HCT116 (cell line): ENCODE data around the gene RBM34. TPM values are rescaled to one million over a fixed set of nuclear protein-coding genes. Genes with fewer than 3 reads are reported as not detected.

Experiments used
- ATAC-seq: fragments of 200-7000 bp; cut with Tn5 transposase; 2 replicates; pipeline ENCODE4 v1.9.1; 2020; ENCODE audit warnings: mild to moderate bottlenecking, moderate library complexity
- BruUV-seq: library from RNA; stranded (reverse); fragments of 400-500 nt; replicated peaks from 2 replicates; lab custom pipeline; 2021; lab: Mats Ljungman, UMichigan
- CTCF ChIA-PET: fragments of 300-600 bp; sonication (Branson Sonifier 250); formaldehyde crosslinking; loops from one replicate; lab custom pipeline; 2021; ENCODE audit warnings: antibody characterized with exemption; lab: Charles Lee
- POLR2A ChIA-PET: fragments of 300-600, 350-600 bp; sonication (Branson Sonifier 250); formaldehyde crosslinking; loops from one replicate; lab custom pipeline; 2021; ENCODE audit warnings: antibody characterized with exemption; lab: Charles Lee
- RAD21 ChIA-PET, 2 experiments: fragments of 300-600 bp; sonication (Branson Sonifier 250); formaldehyde crosslinking; loops; one replicate each; lab custom pipeline; 2023; ENCODE audit warnings: low total read pairs in 2 of 2; ENCODE audit not compliant: uncharacterized antibody in 2 of 2, unreplicated experiment in 2 of 2, low non-redundant PET in 1 of 2; lab: Charles Lee
- DNase-seq: peaks from one replicate; pipeline ENCODE4 v3.0.0-alpha.2; 2010; ENCODE audit warnings: low read depth, low spot score
- H2AFZ ChIP-seq: fragments of 200-600 bp; shearing (Covaris generic), sonication (generic); 2 replicates; pipeline ENCODE4 v1.6.1; 2017; ENCODE audit warnings: low read depth, mixed run types, mixed read lengths, antibody characterized with exemption, low read length; ENCODE audit not compliant: poor library complexity, severe bottlenecking
- H3K27ac ChIP-seq: 2 replicates; pipeline ENCODE4 v1.5.1; 2012; ENCODE audit warnings: low read depth, low read length
- H3K27me3 ChIP-seq: fragments of 200-600 bp; sonication (generic); 2 replicates; pipeline ENCODE4 v1.6.1; 2016; ENCODE audit warnings: mixed run types, low read length, mixed read lengths; ENCODE audit not compliant: insufficient read depth
- H3K36me3 ChIP-seq, 2 experiments: fragments of 200-500 bp in 1 of 2; fragments of 200-600 bp in 1 of 2; sonication (Bioruptor generic) in 1 of 2; sonication (generic) in 1 of 2; 2 replicates each; pipeline versions ENCODE4 v1.5.1 to v1.6.1; 2014 to 2016; ENCODE audit warnings: low read length in 2 of 2, inconsistent platforms in 1 of 2, mixed read lengths in 1 of 2, mixed run types in 1 of 2; ENCODE audit not compliant: insufficient read depth in 2 of 2, control insufficient read depth in 1 of 2
- H3K4me1 ChIP-seq, 2 experiments: fragments of 200-600 bp in 1 of 2; sonication (generic) in 1 of 2; 2 replicates each; pipeline versions ENCODE4 v1.5.1 to v1.6.1; 2012 to 2017; ENCODE audit warnings: low read length in 2 of 2, inconsistent platforms in 1 of 2, mild to moderate bottlenecking in 1 of 2, mixed read lengths in 1 of 2, mixed run types in 1 of 2, moderate library complexity in 1 of 2; ENCODE audit not compliant: insufficient read depth in 2 of 2, control insufficient read depth in 1 of 2
- H3K4me2 ChIP-seq: fragments of 200-600 bp; sonication (generic); 2 replicates; pipeline ENCODE4 v1.6.1; 2017; ENCODE audit warnings: mixed run types, low read length, mixed read lengths
- H3K4me3 ChIP-seq, 2 experiments: fragments of 200-600 bp in 1 of 2; sonication (generic) in 1 of 2; replicated peaks in 1 of 2; 2 replicates each; pipeline ENCODE4 v1.5.1; 2011 to 2016; ENCODE audit warnings: low read length in 2 of 2, control low read depth in 1 of 2, low read depth in 1 of 2, mild to moderate bottlenecking in 1 of 2, mixed read lengths in 1 of 2, mixed run types in 1 of 2
- H3K79me2 ChIP-seq: fragments of 200-600 bp; sonication (generic); 2 replicates; pipeline ENCODE4 v1.6.1; 2017; ENCODE audit warnings: mild to moderate bottlenecking, mixed run types, low read length, moderate library complexity, mixed read lengths; ENCODE audit not compliant: insufficient read depth
- H3K9ac ChIP-seq: fragments of 200-600 bp; sonication (generic); 2 replicates; pipeline ENCODE4 v1.6.1; 2016; ENCODE audit warnings: low read length, mixed read lengths
- H3K9me2 ChIP-seq: fragments of 200-600 bp; sonication (generic), shearing (Covaris generic); 2 replicates; pipeline ENCODE4 v1.6.1; 2017; ENCODE audit warnings: mixed run types, mild to moderate bottlenecking, moderate library complexity; ENCODE audit not compliant: insufficient read depth
- H3K9me3 ChIP-seq, 2 experiments: fragments of 200-500 bp in 1 of 2; fragments of 200-600 bp in 1 of 2; sonication (Bioruptor generic) in 1 of 2; sonication (generic) in 1 of 2; 2 replicates each; pipeline ENCODE4 v1.6.1; 2014 to 2017; ENCODE audit warnings: low read length in 2 of 2, mixed read lengths in 2 of 2, inconsistent platforms in 1 of 2, low read depth in 1 of 2, mild to moderate bottlenecking in 1 of 2, mixed run types in 1 of 2, moderate library complexity in 1 of 2; ENCODE audit not compliant: control insufficient read depth in 1 of 2, insufficient read depth in 1 of 2
- H4K20me1 ChIP-seq: fragments of 200-600 bp; sonication (generic), shearing (Covaris generic); 2 replicates; pipeline ENCODE4 v1.6.1; 2017; ENCODE audit warnings: mixed run types, mild to moderate bottlenecking, moderate library complexity; ENCODE audit not compliant: insufficient read depth
- CBX3 ChIP-seq: IDR thresholded peaks from 2 replicates; pipeline ENCODE4 v1.6.1; 2012; ENCODE audit warnings: low read depth
- CEBPB ChIP-seq: IDR thresholded peaks from 2 replicates; pipeline ENCODE4 v1.6.1; 2012; ENCODE audit warnings: low read depth
- EZH2phosphoT487 ChIP-seq: fragments of 200-600 bp; IDR thresholded peaks from 2 replicates; pipeline ENCODE4 v1.6.1; 2018; ENCODE audit warnings: antibody characterized with exemption, borderline replicate concordance
- FOSL1 ChIP-seq: IDR thresholded peaks from 2 replicates; pipeline ENCODE4 v1.6.1; 2012; ENCODE audit warnings: low read depth
- JUND ChIP-seq: IDR thresholded peaks from 2 replicates; pipeline ENCODE4 v1.6.1; 2012
- POLR2A ChIP-seq: IDR thresholded peaks from 2 replicates; pipeline ENCODE4 v1.7.0; 2011; ENCODE audit warnings: borderline replicate concordance; ENCODE audit not compliant: insufficient read depth, insufficient read length; ENCODE audit errors: extremely low read depth
- RAD21 ChIP-seq: IDR thresholded peaks from 2 replicates; pipeline ENCODE4 v1.6.1; 2012; ENCODE audit warnings: low read depth, mild to moderate bottlenecking
- SIN3A ChIP-seq: IDR thresholded peaks from 2 replicates; pipeline ENCODE4 v1.6.1; 2012; ENCODE audit warnings: low read depth
- SP1 ChIP-seq: IDR thresholded peaks from 2 replicates; pipeline ENCODE4 v1.6.1; 2012; ENCODE audit warnings: low read depth
- YY1 ChIP-seq: IDR thresholded peaks from 2 replicates; pipeline ENCODE4 v1.6.1; 2011; ENCODE audit warnings: low read length, low read depth, moderate library complexity, mild to moderate bottlenecking; ENCODE audit not compliant: insufficient replicate concordance; ENCODE audit errors: extremely low read depth
- ZNF274 ChIP-seq: fragments of 200-500 bp; sonication (Bioruptor generic); IDR thresholded peaks from 2 replicates; pipeline ENCODE4 v1.6.1; 2014; ENCODE audit warnings: mild to moderate bottlenecking, low read depth, low read length, inconsistent platforms
- intact Hi-C: fragments of 100-400 bp; cut with micrococcal nuclease; formaldehyde crosslinking; loops from 2 replicates; pipeline ENCODE4 v1.10.0; 2022
- total RNA-seq: library from RNA; stranded (reverse); gene quantifications from one replicate; pipeline ENCODE4 v1.2.1, GENCODE V29; 2021; ENCODE audit not compliant: unreplicated experiment
- TF ChIP-seq, protein P1 (sequence below): IDR thresholded peaks from 2 replicates; pipeline ENCODE4 v1.6.1; 2012
- TF ChIP-seq, protein P2 (sequence below), 3 experiments: fragments of 200-600 bp in 1 of 3; sonication (generic) in 1 of 3; IDR thresholded peaks in 2 of 3; conservative IDR thresholded peaks in 1 of 3; 2 replicates each; pipeline ENCODE4 v1.5.1; 2012 to 2017; ENCODE audit warnings: low read depth in 2 of 3, low read length in 2 of 3, antibody characterized with exemption in 1 of 3, borderline replicate concordance in 1 of 3, control low read depth in 1 of 3, mild to moderate bottlenecking in 1 of 3, mixed read lengths in 1 of 3, mixed run types in 1 of 3, moderate library complexity in 1 of 3; ENCODE audit not compliant: insufficient read depth in 1 of 3
- TF ChIP-seq, protein P3 (sequence below): IDR thresholded peaks from 2 replicates; pipeline ENCODE4 v1.6.1; 2012

The RBM34 gene
- total RNA-seq, 1 experiment from 2014 or later = 82.0 TPM

DNA sequence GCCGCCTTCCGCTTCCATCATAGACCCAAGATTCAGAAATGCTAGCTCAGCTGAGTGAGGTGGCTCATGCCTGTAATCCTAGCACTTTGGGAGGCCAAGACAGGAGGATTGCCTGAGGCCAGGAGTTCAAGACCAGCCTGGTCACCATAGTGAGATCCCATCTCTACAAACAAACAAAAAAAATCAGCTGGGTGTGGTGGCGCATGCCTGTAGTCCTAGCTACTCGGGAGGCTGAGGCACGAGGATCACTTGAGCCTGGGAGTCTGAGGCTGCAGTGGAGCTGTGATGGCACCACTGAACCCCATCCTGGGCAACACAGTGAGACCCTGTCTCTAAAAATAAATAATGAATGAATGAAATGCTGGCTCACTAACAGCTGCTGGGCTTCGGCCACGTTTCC, 72.1 kb downstream of the RBM34 start:
- no TSS peak for BruUV-seq
- POLR2A ChIA-PET = no interaction called here

DNA sequence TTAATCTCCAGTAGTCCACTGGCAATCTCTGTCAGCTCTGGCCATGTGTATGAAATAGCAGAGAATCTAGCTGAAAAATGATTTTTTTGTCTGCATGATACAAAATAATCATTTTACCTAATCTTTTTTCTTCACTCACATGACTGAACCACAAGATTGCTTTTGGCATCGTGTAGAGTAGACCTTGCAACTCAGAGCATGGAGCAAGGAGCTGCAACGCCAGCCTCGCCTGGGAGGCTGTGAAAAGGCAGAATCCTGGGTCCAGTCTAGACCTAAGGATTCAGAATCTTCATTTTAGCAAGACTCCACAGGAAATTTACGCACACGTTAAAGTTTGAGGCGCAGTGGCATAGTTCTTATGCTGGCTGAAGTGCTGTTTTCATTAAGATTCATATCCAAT, 72.6 kb downstream of the RBM34 start:
- Histone ChIP-seq H4K20me1 (no peaks in the 10 kb centered on the region), H3K27ac (no peak overlapping the region), H3K4me1 (peaks cover 3 to 8% of the 10 kb centered on the region in 2 experiments; a peak in 3 of 4 replicates)
- no peak for DNase-seq
- CTCF ChIA-PET = no interaction called here
- POLR2A ChIA-PET = no interaction called here
- TF ChIP-seq, protein P1, sequence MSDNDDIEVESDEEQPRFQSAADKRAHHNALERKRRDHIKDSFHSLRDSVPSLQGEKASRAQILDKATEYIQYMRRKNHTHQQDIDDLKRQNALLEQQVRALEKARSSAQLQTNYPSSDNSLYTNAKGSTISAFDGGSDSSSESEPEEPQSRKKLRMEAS = no peak
- TF ChIP-seq CBX3 (no peak), EZH2phosphoT487 (no peak), RAD21 (no peak), POLR2A (no peak), YY1 (no peak), CEBPB (no peak)
- TF ChIP-seq, protein P2, sequence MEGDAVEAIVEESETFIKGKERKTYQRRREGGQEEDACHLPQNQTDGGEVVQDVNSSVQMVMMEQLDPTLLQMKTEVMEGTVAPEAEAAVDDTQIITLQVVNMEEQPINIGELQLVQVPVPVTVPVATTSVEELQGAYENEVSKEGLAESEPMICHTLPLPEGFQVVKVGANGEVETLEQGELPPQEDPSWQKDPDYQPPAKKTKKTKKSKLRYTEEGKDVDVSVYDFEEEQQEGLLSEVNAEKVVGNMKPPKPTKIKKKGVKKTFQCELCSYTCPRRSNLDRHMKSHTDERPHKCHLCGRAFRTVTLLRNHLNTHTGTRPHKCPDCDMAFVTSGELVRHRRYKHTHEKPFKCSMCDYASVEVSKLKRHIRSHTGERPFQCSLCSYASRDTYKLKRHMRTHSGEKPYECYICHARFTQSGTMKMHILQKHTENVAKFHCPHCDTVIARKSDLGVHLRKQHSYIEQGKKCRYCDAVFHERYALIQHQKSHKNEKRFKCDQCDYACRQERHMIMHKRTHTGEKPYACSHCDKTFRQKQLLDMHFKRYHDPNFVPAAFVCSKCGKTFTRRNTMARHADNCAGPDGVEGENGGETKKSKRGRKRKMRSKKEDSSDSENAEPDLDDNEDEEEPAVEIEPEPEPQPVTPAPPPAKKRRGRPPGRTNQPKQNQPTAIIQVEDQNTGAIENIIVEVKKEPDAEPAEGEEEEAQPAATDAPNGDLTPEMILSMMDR (IDR thresholded peaks at IDR 0.05 in 2 of 3, conservative IDR thresholded peaks at IDR 0.05 in 1 of 3; ENCODE audit: borderline replicate concordance in 1 of 3, insufficient read depth in 1 of 3, low read depth in 2 of 3, low read length in 2 of 3) = no peak
- TF ChIP-seq, all 23 proteins: peak for 0
- Histone ChIP-seq H3K27me3 (no peaks in the 10 kb centered on the region), H3K36me3 (no peaks in the 10 kb centered on the region), H2AFZ (no peak overlapping the region), H3K4me2 (no peak overlapping the region), H3K4me3 (no peak overlapping the region), H3K9me2 (no peaks in the 10 kb centered on the region), H3K79me2 (no peaks in the 10 kb centered on the region), H3K9me3 (no peaks in the 10 kb centered on the region), H3K9ac (no peak overlapping the region)
- ATAC-seq = no peak
- RAD21 ChIA-PET = no interaction called here
- no TSS peak for BruUV-seq
- intact Hi-C loops = loop anchor here (10.0 kb wide), 1 partner anchor 974 kb away; no protein-coding TSS in a partner anchor

More for the DNA sequence above, 72.1 kb downstream of the RBM34 start:
- Histone ChIP-seq H3K4me3 (no peak overlapping the region), H3K27me3 (no peaks in the 10 kb centered on the region), H3K4me2 (no peak overlapping the region), H3K79me2 (no peaks in the 10 kb centered on the region), H3K4me1 (peaks cover 2 to 7% of the 10 kb centered on the region in 2 experiments; a peak in 3 of 4 replicates), H4K20me1 (no peaks in the 10 kb centered on the region), H3K27ac (no peak overlapping the region), H3K9me3 (no peaks in the 10 kb centered on the region), H3K9ac (no peak overlapping the region), H3K9me2 (no peaks in the 10 kb centered on the region), H3K36me3 (no peaks in the 10 kb centered on the region), H2AFZ (no peak overlapping the region)
- CTCF ChIA-PET = no interaction called here
- intact Hi-C loops = loop anchor here (10.0 kb wide), 1 partner anchor 974 kb away; no protein-coding TSS in a partner anchor
- ATAC-seq (no peak), DNase-seq (no peak)
- TF ChIP-seq SIN3A = no peak
- TF ChIP-seq CEBPB = no peak
- TF ChIP-seq SP1 = no peak
- TF ChIP-seq ZNF274 = no peak
- TF ChIP-seq, protein P1 = no peak
- no peak for TF ChIP-seq JUND
- no peak for TF ChIP-seq CBX3
- no peak for TF ChIP-seq FOSL1
- TF ChIP-seq, protein P3, sequence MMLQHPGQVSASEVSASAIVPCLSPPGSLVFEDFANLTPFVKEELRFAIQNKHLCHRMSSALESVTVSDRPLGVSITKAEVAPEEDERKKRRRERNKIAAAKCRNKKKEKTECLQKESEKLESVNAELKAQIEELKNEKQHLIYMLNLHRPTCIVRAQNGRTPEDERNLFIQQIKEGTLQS = no peak
- RAD21 ChIA-PET = no interaction called here
